ENCODE data around the gene LMNTD1.

Gene LMNTD1

DNA sequence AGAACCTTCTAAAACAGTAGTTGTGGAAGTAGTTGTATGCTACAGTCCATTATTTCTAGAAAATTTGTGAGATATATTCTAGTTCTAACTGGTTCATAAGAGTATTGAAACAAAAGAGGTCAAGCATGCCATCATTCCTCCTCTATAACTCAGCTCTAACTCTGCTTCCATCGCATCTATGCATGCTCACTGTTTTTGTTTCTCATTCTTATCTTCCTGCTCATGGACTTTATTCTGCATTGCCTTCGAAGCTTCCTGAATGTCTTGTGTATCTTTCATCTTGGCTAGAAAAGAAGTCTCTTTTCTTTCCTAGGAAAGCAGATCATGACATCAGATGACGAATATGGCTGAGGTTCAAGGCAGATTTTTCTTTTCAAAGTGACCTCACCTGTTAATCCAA lies 402 bp downstream of the LMNTD1 start:
- DNase-seq (ENCODE audit: low spot score) = no peak

DNA sequence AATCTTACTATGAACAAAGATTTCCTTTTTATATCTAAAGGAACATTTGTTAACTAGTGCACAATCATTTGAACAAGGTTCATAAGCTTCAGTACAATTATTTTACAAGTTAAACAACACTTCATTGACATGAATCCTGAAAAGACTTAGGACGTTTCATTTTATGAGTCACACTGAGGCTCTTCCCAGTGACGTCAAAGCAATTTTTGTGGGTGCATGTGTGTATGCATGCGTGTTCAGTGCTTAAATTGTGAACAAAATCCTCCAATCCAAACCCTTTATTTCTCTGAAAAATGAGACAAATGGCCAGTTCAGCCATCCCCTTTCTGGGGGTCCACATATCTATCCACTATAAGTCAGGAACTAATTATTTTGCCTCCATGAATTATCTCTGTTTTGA lies 2.9 kb downstream of the LMNTD1 start:
- no peak for DNase-seq (ENCODE audit: low spot score)

DNA sequence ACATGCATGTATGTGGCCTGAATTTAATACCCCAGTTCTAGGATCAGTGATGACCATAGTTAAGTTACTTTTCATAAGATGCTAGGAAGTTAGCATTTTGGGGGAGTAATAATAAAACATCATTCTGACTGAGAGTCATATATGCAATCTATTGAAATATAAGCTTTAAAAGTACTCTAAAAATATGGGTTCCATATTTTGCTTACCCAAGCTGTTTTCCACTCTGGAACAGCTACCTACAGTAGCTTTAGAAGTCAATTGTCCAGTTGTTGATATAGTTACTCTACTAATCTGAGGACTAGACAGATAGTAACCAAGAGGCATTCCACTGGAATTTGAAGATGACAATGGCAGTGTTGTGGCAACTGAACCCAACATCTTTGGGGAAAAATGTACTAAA lies 4.0 kb downstream of the LMNTD1 start:
- no peak for DNase-seq (ENCODE audit: low spot score)

DNA sequence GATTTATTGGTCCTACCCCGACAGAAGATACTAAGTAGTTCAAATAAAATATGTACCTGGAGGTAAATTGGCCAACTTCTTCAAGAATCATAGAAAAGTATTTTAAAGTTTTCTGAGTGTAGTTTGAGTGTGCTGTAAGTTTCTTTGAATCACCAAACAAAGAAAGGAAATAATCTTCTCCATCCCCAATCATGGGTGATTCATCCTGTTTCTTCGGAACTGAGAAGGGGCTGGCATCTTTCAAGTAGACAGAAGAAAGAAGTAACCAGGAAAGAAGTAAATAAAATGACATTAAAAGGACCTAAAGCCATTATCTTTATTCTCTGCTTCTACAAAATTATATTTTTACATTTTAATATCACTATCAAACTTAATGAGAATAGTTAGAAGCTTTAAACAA lies 6.8 kb downstream of the LMNTD1 start:
- no peak for DNase-seq (ENCODE audit: low spot score)

DNA sequence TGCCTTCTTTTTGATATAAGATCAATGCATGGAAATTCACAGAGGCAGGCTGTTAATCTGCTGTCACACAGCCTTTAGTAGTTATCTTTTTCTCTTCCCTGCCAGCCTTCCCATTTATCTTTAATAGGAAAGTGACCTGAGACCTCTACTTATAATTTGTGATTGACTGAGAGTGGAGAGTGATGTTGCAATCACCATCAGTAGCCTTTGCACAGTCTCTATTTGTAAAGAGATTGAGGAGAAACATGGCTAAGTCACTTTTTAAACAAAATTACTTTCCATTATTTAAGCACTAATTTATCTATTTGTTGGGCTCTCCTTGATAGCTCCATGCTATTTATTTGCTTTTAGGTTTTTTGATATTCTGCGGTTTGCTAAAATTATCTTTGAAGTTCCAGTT lies 19.9 kb downstream of the LMNTD1 start:
- DNase-seq (ENCODE audit: low spot score) = no peak

DNA sequence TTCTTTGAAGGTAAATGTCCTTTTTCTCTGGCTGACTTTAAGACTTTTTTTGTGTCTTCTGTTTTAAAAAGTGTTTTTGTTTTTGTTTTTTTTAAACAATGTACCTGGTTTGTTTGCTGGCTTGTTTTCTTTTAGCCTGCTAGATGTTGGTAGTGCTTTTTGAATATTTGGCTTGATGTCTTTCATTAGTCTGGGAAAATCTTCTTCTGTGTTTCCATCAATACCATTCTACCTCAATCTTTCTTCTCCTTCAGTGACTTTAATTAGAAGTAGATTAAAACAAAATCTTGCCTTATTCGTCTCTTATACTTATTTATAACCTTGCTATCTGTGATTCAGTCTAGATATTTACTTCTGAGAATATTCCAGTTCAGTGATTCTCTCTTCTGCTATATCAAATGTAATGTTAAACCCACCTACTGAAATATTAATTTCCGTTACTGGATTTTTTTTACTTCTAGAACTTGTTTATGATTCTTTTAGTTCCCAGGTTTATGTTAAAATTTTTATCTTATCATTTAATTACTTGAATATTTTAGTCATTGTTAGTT lies 21.5 kb downstream of the LMNTD1 start:
- no peak for DNase-seq (ENCODE audit: low spot score)

DNA sequence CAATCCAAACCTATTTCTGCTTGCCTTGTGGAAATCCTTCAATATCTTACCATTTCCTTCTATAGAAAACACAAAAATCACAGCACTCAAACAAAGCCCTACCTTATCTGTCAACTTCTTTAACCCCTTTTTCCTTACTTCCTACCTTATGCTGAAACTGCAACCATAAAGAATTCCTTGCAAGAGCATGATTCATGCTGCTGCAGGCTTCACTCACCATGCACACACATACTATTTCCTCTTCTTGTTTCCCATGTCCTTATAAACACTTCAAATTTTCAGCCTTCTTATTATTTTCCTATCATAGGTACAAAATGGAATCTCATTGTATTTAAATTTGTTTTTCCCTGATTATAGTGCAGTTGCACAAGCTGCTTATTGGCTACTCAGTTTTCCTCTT lies 23.3 kb downstream of the LMNTD1 start:
- no peak for DNase-seq (ENCODE audit: low spot score)

DNA sequence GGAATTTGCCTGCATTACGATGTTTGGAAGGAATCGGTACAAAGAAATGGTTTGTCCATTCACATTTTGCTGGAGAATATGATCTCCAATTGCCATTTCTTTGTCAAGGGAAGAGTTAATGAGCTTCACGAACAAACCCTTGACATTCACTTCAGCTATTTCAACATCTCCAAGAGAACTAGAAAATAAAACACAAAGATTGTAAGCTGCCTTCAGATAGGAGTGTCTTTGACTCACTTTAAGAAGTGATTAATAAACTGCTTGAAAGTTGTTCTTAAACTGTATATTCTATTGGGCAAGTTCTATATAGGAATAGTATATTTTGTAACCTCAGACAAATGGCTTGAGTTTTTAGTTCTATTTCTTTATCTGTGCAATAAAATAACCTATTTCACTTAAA lies 26.3 kb downstream of the LMNTD1 start:
- DNase-seq (ENCODE audit: low spot score) = no peak

DNA sequence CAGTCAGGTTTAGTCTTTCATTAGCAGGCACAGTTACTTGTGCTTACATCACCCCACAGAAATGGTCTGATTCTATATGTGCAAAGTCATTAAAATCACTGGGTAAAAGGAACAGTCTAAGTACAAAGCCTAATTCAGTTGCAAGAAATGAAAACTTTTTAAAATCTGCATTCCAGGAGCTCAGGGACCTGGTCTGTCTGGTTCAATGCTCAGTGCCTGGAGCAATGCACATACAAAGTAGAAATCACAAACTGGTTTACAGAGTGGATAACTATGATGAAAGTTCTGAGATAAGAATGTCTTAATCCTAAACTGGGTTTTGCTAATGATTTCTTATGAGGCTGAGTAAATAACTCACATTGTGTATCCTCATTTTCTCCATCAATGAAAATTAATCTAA lies 28.7 kb downstream of the LMNTD1 start:
- DNase-seq (ENCODE audit: low spot score) = no peak

DNA sequence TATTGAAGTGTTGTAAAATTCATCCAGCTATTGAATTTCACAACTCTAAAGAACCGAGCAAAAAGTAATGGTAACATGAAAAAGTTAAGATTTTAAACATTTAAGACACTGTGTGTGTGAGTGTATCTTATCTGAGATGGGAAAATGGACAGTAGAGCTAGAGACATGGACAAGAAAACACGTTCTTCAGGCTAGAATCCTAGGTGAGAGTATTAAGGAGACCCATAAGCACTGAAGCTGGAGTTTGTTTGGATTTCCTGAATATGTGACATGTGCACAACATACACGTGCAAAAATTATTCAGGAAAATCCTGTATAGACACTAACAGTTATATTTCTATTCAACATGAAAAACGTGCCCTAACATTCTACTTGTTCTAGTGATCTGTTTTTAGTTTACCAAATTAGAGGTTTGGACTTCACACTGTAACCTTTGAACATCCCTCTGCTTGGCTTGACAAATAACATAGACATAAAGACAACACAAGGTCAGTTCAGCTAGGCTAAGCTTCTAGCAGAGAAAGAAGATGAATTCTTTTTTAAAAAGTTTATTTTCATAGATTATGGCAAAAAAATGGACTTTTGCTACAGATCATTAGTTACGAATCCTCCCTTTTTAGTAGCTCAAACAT lies 31.3 kb downstream of the LMNTD1 start:
- no peak for DNase-seq (ENCODE audit: low spot score)

DNA sequence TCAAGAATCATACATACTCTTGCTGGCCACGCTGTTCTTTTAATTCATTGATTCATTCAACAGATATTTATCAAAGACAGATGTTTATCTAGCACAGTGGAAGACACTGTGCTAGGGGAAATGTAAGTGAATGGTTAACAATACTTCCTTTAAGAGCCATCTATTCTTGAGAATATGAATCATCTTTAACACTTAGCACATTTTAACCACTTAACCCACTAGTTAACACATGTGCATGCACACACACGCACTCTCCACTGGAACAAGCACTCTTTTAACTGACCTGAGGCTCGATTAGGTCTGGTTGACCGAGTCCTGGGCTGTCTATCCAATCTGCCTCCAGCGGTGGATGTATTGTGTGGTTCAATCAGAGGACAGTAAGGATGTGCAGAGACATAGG lies 34.6 kb downstream of the LMNTD1 start:
- no peak for DNase-seq (ENCODE audit: low spot score)

DNA sequence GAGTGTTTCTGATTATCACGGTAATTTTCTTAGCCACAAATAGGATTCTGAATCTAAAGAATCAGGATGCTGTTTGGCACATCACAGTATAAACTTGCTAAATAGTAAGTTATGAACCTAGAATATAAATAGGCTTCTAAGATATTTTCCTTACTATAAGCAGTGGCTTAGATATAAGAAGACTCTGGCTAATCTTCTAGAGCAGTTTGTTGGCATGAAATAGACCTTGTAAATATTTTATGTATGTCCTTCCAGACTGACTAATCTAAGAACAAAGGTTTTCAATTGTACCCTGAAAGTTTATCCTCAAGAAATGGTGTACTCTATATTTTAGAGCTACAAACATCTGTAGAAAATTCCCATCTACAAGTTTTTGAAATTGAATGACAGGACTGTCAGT lies 48.3 kb downstream of the LMNTD1 start:
- no peak for DNase-seq (ENCODE audit: low spot score)

DNA sequence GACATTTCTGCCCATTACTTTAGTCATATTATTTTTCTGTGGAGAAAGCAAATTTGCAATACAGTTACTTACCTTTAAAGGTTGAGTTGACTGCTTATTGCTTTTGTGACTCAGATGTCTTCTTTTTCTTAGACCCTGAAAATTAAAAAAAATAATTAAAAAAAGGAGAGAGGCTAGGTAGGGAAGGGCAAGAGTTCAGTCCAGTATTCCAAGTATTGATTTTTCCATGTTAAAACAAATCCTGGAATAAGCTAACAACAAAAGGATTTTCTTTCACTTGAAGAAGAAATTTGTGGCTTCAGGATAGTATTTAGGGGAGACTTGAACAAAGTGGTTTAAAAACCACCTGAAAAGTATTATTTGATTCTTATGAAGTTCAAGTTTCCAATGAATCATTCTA lies 49.4 kb downstream of the LMNTD1 start:
- no peak for DNase-seq (ENCODE audit: low spot score)

DNA sequence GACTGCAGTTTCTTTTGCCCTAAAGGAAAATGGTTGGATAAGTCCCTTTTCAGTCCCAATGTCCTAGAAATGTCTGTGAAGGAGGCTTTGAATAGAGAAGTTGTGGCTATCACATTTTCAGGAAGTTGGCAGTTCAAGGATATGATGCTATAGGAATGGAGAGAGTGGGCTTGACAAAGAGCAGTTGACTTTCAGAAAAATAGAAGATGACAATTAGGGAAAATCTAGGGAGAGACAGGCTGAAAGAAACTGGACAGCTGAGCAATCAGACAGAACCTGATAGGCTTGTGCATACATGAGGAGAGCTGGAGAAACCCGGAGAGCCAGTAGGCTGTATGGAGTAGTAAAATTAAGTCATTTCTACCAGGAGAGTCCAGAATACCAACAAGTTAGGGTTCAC lies 50.5 kb downstream of the LMNTD1 start:
- no peak for DNase-seq (ENCODE audit: low spot score)

DNA sequence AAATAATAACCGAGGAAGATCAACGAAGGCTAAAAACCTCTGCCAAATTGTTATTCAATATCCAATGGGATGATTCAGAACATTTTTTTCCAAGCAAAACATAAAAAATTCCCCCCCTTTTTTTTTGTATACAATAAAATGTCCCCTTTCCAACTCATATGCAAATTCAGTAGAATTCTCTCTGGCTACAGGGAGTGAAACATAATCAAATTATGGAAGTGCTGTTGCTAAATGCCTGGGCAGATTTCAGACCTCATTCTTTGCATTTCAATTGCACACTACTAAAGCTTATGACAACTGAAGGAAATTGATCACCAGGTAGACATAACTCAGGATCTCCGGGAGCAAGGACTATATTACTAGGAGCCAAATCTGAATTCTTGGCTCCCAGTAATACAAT lies 51.0 kb downstream of the LMNTD1 start:
- DNase-seq (ENCODE audit: low spot score) = no peak

DNA sequence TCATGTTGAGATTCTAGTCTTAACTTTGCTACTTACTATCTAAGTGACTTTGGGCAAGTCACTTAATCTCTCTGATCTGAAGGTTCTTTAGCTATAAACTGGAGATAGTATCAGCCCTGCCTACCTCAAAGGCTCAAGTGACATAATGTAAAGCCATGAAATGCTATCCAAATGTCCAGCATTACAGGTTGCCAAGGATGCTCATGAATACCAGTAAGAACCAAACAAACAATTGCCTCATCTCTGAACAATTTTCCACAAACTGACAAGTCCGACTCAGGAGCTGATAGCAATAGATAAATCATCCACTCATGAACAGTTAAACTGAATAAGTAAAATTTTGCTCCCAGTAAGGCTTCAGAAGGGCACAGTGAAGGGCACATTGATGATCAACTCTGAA lies 51.5 kb downstream of the LMNTD1 start:
- no peak for DNase-seq (ENCODE audit: low spot score)

DNA sequence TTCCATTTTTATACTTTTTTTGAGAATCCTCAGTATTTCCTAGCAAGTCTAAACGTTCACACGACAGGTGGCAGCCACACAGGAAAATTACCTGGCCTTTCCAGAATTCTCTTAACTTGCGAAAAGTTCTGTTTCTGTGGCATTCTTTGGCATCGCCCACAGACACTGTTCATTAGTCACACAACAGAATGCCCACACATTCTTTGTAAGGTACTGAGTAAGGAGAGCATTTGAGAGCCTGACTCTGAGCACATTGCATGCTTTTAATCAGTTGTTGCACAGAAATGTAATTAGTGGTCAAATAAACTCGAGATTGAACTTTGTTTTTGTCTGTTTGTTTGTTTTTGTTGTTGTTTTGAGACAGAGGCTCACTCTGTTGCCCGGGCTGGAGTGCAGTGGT lies 52.4 kb downstream of the LMNTD1 start:
- DNase-seq (ENCODE audit: low spot score) = no peak

DNA sequence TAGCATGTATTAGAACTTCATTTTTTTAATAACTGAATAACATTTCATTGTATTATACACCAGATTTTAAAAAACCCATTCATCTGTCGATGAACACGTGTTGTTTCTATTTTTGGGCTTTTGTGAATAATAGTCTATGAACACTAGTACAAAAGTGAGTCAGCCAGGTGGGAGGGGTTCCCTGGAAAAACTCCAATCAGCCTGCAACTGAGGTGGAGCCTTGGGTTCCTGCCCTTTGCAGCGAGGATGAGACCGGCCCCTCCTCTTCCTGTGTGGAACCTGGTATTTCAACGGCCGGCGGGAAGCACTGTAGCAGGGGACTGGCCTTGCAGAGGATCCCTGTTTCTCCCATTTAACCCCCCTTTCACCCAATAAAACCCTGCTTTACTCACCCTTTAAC lies 56.1 kb downstream of the LMNTD1 start:
- DNase-seq (ENCODE audit: low spot score) = no peak

DNA sequence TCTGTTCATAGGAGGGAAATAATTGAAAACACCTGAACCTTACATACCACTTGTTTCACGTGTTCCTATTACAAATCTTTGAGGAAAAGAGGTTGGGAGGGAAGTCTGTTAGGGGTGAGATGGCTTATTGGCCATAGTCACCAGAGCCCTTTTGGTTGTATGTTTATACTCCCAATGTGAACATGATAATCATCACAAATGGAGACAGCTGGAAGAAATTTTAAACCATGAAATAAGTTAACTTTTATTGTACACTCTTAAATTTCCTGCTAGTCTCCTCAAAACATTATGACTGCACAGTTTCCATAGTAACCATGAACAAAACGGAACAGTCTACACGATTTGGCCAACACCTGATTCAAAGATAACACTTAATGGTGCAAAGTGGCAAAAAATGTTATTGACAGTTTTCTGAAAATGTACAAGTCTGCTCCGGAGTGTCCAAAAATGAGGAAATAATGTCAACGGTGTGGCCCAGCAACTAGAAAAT lies 56.9 kb downstream of the LMNTD1 start:
- DNase-seq (ENCODE audit: low spot score) = no peak

DNA sequence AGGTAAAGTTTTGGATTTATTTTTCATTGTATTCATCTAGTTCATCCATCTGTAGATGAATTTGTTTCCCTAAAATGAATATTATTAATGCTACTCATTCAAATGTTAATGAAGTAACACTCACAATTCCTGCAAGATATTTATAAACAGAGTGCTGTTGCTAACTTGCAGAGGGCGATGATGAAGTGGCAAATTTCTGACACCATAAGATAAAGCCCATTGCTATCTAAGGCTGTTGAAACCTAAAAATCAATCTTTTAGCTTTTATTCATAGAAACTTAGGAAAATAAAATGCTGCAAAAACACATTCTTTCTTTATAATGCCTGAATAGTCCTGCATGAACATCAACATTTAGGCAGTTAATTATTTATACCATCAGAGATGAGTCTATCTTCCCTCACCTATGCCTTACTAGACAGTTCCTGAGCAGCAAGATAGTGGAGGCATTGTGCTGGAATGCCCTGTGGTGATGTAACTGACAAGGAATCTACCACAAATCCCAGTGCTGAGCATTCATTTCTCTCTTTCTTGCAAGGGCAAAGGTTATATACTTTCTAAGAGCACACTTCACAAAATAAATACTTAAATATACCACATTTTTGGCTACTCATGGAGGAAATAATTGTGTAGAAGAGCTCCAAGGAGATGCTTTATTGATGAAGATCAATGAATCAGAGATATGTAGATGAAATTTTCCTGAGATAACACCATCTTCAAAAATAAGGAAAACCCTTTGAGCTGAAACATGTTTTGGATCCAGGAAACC lies 57.6 kb downstream of the LMNTD1 start:
- DNase-seq (ENCODE audit: low spot score) = no peak

DNA sequence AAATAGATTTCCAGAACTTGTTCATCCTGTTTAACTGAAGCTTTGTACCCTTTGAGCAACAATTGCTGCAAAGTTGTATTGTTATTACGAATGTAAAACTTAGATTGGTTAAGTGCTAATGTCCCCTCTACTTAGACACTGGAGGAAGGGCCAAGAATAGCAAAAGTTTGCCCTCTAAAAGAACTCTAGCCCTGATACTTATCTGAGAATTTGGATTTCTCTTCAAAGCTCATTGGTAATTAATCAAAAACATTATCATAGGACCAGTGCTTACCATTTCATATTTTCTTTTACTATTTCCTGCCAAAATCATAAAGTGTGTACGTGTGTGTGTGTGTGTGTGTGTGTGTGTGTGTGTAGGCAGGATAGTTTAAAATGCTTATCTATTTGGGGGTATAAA lies 58.2 kb downstream of the LMNTD1 start:
- DNase-seq (ENCODE audit: low spot score) = no peak

DNA sequence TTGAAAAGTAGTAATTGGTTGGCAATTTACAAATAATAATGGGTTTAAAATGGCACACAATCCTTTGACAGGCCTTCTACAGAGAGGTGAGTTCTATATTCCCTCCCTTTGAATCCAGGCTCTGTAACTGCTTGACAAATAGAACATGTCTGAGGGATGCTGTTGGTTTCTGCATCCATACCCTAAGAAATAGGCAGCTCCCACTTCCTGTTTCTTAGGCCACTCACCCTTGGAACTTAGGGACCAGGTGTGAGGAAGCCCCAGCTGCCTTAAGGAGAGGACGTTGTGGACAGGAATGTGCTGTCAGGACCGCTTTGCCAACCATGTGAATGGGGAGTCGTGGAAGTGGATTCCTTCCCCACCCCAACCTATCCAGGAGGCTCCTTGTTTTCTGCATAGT lies 59.4 kb downstream of the LMNTD1 start:
- no peak for DNase-seq (ENCODE audit: low spot score)

DNA sequence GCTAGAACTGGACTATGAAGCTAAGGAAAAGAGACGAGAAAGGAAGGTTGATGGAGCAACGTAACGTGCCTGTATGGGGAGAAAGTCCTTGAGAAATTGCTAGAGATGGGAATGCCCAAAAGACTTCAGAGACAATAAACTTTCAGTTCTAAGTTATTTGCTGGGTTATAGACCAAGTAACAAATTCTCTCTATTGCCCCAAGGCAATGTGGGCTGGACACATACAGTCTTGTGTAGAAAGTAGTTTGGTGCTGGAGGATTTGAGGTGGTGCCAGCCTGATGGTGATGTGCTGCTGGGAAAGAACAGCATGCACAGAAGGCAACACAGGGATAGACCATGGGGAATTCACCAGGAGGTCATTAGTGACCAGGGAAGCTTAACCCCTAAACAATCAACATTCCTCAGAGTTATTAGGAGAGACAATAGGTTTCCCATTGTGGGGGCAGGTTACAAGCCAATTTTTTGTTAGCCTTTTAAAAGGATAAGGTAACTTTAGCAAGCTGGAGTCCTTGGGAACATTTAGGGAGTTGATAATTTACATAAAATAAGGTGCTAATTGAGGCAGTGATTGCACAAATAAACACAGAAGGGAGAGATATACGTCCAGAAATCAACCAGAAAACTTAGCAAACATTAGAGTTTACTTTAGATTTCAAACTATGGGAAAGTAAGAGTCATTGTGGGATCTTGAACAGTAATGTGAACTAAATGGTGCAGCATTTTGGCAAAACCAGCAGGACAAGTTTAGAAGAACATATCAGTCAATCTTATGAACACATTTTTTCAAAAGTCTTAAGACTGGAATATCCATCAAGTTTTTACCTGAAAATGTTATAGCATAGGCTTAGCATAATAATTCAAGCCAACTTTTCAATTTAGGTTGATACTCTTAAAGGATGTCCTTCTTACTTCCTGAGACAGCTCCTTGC lies 61.4 kb downstream of the LMNTD1 start:
- no peak for DNase-seq (ENCODE audit: low spot score)

Measured in ecto neural progenitor cell (in vitro differentiated cells).